Loucy (cell line): ENCODE data around the gene CCDC61.

Experiments
- H2AFZ ChIP-seq: fragments of 200-600 bp; sonication (generic); 2 replicates; pipeline ENCODE4 v1.6.0; 2016; ENCODE audit warnings: antibody characterized with exemption, mild to moderate bottlenecking, low read length, moderate library complexity
- H3F3A ChIP-seq: fragments of 200-600 bp; 2 replicates; pipeline ENCODE4 v1.6.0; 2016; ENCODE audit warnings: antibody characterized with exemption, low read depth, mild to moderate bottlenecking
- H3K27me3 ChIP-seq: fragments of 200-600 bp; sonication (generic); 2 replicates; pipeline ENCODE4 v1.6.1; 2014; ENCODE audit warnings: low read length, mild to moderate bottlenecking; ENCODE audit not compliant: insufficient read depth, poor library complexity, severe bottlenecking
- H3K36me3 ChIP-seq: fragments of 200-600 bp; sonication (generic); 2 replicates; pipeline ENCODE4 v1.6.1; 2016; ENCODE audit warnings: low read length; ENCODE audit not compliant: insufficient read depth
- H3K4me1 ChIP-seq: fragments of 200-600 bp; sonication (generic); 2 replicates; pipeline ENCODE4 v1.5.1; 2014; ENCODE audit warnings: low read length, mild to moderate bottlenecking; ENCODE audit not compliant: insufficient read depth, poor library complexity, severe bottlenecking
- H3K4me2 ChIP-seq: fragments of 200-600 bp; sonication (generic); 2 replicates; pipeline ENCODE4 v1.6.0; 2014; ENCODE audit warnings: antibody characterized with exemption, low read length, low read depth, mild to moderate bottlenecking; ENCODE audit not compliant: poor library complexity, severe bottlenecking
- H3K4me3 ChIP-seq: fragments of 200-600 bp; sonication (generic); 2 replicates; pipeline ENCODE4 v1.5.1; 2014; ENCODE audit warnings: low read length, mild to moderate bottlenecking, mixed read lengths; ENCODE audit not compliant: poor library complexity, severe bottlenecking
- H3K79me2 ChIP-seq: fragments of 200-600 bp; sonication (generic); 2 replicates; pipeline ENCODE4 v1.6.1; 2014; ENCODE audit warnings: low read length; ENCODE audit not compliant: insufficient read depth
- H3K9ac ChIP-seq: fragments of 200-600 bp; sonication (generic); 2 replicates; pipeline ENCODE4 v1.6.0; 2014; ENCODE audit warnings: mild to moderate bottlenecking, low read depth, low read length, moderate library complexity; ENCODE audit not compliant: poor library complexity, severe bottlenecking
- H3K9me2 ChIP-seq: fragments of 200-600 bp; sonication (generic); replicated peaks from 2 replicates; pipeline ENCODE4 v1.6.1; 2016; ENCODE audit warnings: low read depth, low read length, mixed read lengths
- H3K9me3 ChIP-seq: fragments of 200-600 bp; sonication (generic); 2 replicates; pipeline ENCODE4 v1.6.1; 2014; ENCODE audit warnings: mild to moderate bottlenecking, antibody characterized with exemption, low read length, low read depth; ENCODE audit not compliant: insufficient read depth
- H4K20me1 ChIP-seq: fragments of 200-600 bp; sonication (generic); 2 replicates; pipeline ENCODE4 v1.6.0; 2014; ENCODE audit warnings: antibody characterized with exemption, low read length, mild to moderate bottlenecking; ENCODE audit not compliant: insufficient read depth, poor library complexity, severe bottlenecking
- EZH2phosphoT487 ChIP-seq: fragments of 200-600 bp; IDR thresholded peaks from 2 replicates; pipeline ENCODE4 v1.6.1; 2018; ENCODE audit warnings: antibody characterized with exemption, mild to moderate bottlenecking, moderate library complexity, borderline replicate concordance
- TF ChIP-seq, protein P1 (sequence below): fragments of 200-600 bp; sonication (generic); conservative IDR thresholded peaks from 2 replicates; pipeline ENCODE4 v1.5.1; 2014; ENCODE audit warnings: mild to moderate bottlenecking, antibody characterized with exemption, low read length

The CCDC61 gene

DNA sequence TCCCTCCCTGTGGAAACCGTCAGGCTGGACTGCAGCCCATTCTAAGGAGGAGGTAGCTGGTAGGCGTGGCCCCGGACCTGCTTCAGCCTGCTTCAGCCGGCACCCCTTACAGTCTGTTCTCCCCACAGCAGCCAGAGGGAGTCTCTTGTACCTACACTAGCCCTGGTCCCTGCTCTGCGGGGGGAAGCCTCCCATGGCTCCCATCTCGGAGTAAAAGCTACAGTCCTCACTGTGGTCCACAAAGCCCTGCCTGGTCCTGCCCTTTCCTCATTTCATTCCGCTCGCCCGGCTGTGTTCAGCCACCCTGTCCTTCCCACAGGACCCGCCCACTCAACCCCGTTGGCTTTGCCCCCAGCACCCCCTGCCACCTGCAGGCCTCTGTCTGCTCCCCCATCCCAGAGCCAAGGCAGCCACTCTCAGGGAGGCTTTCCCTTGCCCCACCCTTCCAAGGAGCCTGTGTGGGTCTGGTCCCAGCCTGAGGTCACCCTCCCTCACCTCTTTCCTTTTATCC is 26.3 kb downstream of the CCDC61 start:
- Histone ChIP-seq H3K9me2 (no peaks in the 10 kb centered on the region), H3K9ac (no peak overlapping the region), H3F3A (0 out of 2 replicates have a peak, but pooled peaks cover 6% of the 10 kb centered on the region), H3K27me3 (no peaks in the 10 kb centered on the region), H3K4me2 (no peak overlapping the region), H3K36me3 (peaks cover 5% of the 10 kb centered on the region; the same call in 1 of the 2 replicates), H2AFZ (no peak overlapping the region), H3K79me2 (no peaks in the 10 kb centered on the region), H3K4me1 (peaks cover 9% of the 10 kb centered on the region), H3K9me3 (no peaks in the 10 kb centered on the region), H4K20me1 (no peaks in the 10 kb centered on the region), H3K4me3 (no peak overlapping the region)
- TF ChIP-seq, protein P1, sequence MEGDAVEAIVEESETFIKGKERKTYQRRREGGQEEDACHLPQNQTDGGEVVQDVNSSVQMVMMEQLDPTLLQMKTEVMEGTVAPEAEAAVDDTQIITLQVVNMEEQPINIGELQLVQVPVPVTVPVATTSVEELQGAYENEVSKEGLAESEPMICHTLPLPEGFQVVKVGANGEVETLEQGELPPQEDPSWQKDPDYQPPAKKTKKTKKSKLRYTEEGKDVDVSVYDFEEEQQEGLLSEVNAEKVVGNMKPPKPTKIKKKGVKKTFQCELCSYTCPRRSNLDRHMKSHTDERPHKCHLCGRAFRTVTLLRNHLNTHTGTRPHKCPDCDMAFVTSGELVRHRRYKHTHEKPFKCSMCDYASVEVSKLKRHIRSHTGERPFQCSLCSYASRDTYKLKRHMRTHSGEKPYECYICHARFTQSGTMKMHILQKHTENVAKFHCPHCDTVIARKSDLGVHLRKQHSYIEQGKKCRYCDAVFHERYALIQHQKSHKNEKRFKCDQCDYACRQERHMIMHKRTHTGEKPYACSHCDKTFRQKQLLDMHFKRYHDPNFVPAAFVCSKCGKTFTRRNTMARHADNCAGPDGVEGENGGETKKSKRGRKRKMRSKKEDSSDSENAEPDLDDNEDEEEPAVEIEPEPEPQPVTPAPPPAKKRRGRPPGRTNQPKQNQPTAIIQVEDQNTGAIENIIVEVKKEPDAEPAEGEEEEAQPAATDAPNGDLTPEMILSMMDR: no peak
- TF ChIP-seq EZH2phosphoT487: no peak

DNA sequence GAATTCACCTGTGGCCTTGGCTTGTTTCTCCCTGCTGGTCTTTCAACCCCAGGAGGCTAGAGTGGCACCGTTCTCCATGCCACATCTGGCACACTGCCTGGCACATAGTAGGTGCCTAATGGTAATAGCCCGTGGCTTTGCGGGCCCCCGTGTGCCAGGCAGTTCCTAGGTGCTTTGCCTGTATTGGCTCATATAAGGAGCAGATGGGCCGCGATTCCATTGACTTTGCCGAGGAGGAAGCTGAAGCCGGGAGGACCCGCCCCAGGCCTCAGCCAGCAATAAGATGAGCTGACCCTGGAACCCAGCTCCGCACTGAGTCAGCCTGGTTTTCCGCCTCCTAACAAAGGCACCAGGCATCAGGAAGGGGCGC is 26.8 kb downstream of the CCDC61 start:
- Histone ChIP-seq H3K36me3 (peaks cover 3% of the 10 kb centered on the region; the same call in 1 of the 2 replicates), H3K9me2 (no peaks in the 10 kb centered on the region), H2AFZ (no peak overlapping the region), H3K4me3 (no peak overlapping the region), H3K9ac (no peak overlapping the region), H4K20me1 (no peaks in the 10 kb centered on the region), H3K9me3 (no peaks in the 10 kb centered on the region), H3K4me1 (peaks cover 9% of the 10 kb centered on the region), H3F3A (0 out of 2 replicates have a peak, but pooled peaks cover 6% of the 10 kb centered on the region), H3K4me2 (no peak overlapping the region), H3K79me2 (no peaks in the 10 kb centered on the region), H3K27me3 (no peaks in the 10 kb centered on the region)
- no peak for TF ChIP-seq EZH2phosphoT487
- TF ChIP-seq, protein P1: no peak

DNA sequence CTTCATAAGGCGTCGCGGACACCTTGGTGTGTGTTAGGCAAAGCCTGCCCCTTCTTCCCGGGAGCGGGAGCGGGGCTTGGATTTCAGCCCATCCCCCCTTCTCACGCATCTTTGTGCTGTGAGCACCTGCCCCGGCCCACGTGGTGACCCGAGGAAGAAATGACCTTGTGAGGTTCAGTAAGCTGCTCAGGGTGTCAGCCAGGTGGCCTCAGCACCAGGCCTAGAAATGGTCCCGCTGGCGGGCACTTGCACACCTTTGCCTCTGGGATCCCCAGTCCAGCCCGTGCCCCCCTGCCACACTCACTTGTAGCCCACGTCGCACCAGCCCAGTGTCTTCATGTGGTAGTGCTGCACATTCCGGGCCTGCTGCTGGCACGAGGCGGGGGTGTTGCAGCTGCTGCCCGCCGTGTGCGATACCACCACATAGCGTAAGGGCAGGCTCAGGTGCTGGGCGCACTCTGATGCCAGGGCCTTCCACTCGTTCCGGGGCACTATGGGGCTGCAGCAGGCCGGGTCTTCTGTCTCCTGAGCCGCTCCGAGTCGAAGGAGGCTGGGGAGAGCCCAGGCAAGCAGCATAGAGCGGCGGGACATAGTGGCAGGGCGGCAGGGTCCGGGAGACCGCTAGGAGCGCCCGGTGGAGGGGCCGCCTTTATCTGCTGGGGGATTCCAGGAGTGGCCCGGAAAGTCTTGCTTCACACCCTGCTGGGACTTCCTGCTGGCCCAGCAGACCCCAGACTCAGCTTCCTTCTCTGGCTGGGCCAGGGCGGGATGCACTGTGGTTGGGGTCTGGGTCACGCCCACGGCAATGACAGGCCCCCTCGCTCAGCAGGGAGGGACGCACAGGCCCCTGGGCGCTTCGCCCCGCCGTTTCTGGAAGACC is 27.4 kb downstream of the CCDC61 start, which contains the start of gene PGLYRP1:
Gene PGLYRP1, minus strand, starts transcription at position 623 of the 880 bp plus-strand sequence. Its CDS starts 32 bp downstream, at position 591.
- Histone ChIP-seq H3K36me3 (no peaks in the 10 kb centered on the region; the same call in 1 of the 2 replicates), H3K4me3 (no peak within 1 kb of the TSS), H3K27me3 (no peaks in the 10 kb centered on the region), H3K9me3 (no peaks in the 10 kb centered on the region), H3K4me1 (peaks cover 9% of the 10 kb centered on the region), H3K4me2 (no peak within 1 kb of the TSS), H3K9ac (no peak within 1 kb of the TSS), H3F3A (0 out of 2 replicates have a peak, but pooled peaks cover 6% of the 10 kb centered on the region), H4K20me1 (no peaks in the 10 kb centered on the region), H3K79me2 (no peaks in the 10 kb centered on the region), H3K9me2 (no peaks in the 10 kb centered on the region), H2AFZ (no peak within 1 kb of the TSS)
- no peak for TF ChIP-seq EZH2phosphoT487
- TF ChIP-seq, protein P1: no peak
